ENCODE data around the gene RECK.
"Not testable (repeated sequence)": the region's sequence is repeated elsewhere in the genome, so short reads cannot be mapped to it uniquely, and the experiment has no call there.

The RECK gene

GRCh38 chr9:36074870-36075532 is 38.3 kb downstream of the RECK start:
- DNase-seq = peak in 1 of 2 donors; percentile 14

DNA sequence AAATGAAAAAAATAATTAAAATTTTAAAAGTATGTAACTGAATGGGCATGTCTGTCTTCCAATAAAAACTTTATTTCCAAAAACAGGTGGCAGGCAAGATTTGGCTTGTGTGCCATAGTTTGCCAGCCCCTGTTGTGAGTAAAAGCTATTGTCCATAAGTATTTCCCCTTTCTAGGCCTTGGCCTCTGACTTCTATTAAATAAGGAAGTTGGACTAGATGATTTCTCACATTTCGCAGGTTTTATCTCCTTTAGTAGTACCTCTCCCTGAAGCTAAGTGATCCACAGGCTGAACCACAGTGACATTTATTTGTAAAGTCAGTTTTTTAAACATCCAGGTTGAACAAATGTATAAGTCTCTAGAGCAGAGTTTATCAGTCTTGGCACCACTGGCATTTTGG is 41.3 kb downstream of the RECK start:
- DNase-seq = peak; percentile 42 to 47

GRCh38 chr9:36080519-36080918 is 43.8 kb downstream of the RECK start:
- no peak for DNase-seq

GRCh38 chr9:36082931-36083330 is 46.2 kb downstream of the RECK start:
- no peak for DNase-seq

- no peak for DNase-seq
Measured at GRCh38 chr9:36086442-36086841, 49.7 kb downstream of the RECK start.

GRCh38 chr9:36087054-36087453 is 50.3 kb downstream of the RECK start:
- not testable (repeated sequence) for DNase-seq

DNA sequence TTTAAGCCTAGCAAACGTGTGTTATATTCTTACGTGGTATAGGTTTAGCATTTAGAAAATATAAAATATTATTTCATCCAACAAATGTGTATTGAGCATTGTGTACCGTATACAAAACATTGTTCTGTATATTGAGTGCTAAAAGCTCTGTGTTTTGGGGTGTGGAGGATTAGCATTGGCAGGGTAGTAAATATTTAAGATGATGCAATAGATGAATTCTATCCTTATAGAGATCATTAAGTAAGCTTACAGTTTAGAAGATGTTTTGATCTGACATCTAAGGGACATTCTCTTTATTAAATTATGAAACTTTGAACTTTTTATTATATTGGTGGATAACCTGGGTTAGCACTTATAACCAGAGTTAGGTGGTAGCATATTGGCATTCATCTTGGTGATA is 51.3 kb downstream of the RECK start:
- DNase-seq = no peak

GRCh38 chr9:36091026-36091953 is 54.6 kb downstream of the RECK start:
- no peak for DNase-seq

DNA sequence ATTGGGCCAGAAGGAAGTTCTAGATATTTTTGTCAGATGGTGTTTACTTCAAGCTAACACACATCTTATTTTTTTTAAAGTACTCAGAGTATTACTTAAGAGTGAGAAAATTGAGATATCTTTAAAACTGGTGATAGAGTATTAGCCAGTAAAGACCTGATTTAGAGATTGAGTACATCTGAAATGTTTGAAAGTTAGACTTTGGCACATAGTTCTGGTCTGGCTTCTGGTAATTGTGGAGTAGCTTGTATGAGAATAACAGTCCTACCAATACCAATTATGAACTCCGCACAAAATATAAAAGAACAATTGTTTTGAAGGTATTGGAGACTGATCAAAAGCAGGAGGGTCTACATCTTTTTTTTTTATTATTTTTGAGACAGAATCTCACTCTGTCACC is 55.3 kb downstream of the RECK start:
- no peak for DNase-seq

DNA sequence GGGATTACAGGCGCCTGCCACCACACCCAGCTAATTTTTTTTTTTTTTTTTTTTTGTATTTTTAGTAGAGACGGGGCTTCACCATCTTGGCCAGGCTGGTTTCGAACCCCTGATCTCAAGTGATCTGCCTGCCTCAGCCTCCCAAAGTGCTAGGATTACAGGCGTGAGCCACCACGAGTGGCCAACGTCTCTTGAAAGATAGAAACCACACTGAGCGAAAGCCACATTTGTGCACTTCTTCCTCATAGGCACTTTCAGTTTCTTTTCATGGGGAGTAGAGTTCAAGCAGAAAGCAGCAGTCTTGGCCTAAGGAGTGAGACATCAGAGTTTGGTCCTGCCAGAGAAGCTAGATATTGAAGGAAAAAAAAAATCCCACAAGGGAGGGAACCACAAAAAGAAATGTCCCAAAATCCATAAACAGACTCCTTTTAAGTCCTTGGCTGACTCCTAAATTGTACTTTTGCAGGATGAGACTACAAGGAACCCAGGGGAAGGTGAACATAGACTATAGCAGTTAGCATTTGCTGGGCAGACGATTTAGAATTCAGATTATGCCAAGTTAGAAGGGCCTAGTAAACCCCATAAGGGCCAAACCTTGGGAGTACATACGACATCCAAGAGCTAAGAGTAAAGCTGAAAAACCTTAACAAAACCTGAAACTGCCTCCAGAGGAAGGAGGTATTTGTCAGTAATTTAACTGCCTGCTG is 55.9 kb downstream of the RECK start:
- peak; percentile 70 for DNase-seq

DNA sequence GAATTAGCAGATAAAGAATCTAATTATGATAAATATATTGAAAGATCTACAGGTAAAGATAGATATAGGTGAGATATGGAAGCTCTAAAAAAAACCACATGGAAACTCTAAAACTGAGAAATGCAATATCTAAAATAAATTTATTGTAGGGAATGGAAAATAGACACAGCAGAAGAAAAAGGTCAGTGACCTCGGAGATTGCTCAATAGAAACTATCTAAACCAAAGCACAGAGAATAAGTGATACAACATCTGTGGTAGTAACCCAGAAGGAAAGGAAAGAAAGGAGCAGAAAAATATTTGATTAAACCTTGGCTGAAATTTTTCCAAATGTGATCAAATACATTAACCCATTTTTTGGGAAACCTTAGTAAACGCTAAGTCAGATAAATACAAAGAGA is 56.7 kb downstream of the RECK start:
- no peak for DNase-seq

DNA sequence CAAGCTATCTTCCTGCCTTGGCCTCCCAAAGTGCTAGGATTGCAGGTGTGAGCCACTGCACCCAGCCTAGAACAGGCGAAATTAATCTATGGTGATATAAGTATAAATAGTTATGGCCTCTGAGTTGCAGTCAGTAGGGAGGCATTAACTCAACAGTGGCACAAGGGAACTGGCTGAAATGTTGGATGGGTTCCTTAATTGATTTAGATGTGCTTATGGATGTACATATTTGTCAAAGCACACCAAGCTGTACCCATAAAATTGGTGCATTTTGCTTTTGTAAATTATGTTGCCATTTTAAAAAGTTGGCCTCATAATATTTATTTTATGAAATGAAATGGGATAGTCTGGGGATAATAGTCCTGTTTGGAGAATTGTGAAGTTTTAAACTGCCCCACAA is 63.0 kb downstream of the RECK start:
- DNase-seq = no peak

DNA sequence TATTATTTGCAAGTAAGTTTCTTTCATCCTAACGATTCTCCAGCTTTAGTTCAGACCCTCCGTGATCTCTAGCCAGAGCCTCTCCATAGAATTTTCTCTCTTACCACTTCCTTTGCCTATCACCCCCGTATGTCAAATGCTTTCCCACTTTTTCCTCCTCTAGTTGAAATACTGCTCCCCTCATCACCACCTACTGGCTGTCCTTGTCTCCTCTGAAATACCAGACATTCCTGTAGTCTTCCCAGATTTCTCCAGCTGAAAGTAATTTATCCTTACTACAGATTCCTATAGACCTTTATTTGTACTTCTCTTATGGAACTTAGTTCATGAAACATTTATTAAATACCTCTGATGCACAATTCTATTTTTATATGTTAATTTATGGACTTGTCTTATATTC is 63.8 kb downstream of the RECK start:
- DNase-seq = no peak

- no peak for DNase-seq
Measured at GRCh38 chr9:36101916-36102741, 65.4 kb downstream of the RECK start.

DNA sequence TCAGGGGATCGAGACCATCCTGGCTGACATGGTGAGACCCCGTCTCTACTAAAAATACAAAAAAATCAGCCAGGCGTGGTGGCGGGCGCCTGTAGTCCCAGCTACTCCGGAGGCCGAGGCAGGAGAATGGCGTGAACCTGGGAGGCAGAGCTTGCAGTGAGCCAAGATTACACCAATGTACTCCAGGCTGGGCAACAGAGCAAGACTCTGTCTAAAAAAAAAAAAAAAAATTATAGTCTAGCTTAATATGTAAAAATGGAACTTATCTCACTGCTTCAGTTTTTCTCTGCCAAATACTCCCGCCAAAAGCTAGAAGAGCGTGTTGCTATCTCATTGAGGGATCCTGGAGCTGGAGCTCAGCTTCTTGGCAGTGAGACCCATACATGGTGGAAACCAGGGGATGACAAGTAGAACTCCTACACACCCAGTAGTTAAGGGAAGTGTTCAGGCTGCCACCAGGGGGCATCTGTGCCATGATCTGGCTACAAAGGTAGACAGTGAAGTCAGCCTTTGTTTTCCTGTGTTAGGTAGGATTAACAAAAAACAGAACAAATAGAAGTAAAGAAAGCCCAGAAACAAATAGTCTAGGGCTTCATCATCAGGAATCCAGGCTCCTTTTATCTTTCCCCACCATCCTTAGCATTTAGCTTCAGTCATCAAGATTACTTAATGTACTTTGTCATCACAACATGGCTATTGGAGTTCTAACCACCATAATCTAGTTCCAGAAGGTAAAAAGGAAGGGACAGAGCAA is 66.2 kb downstream of the RECK start:
- peak; percentile 75 to 88 for DNase-seq

GRCh38 chr9:36109071-36109470 is 72.4 kb downstream of the RECK start:
- DNase-seq = no peak

DNA sequence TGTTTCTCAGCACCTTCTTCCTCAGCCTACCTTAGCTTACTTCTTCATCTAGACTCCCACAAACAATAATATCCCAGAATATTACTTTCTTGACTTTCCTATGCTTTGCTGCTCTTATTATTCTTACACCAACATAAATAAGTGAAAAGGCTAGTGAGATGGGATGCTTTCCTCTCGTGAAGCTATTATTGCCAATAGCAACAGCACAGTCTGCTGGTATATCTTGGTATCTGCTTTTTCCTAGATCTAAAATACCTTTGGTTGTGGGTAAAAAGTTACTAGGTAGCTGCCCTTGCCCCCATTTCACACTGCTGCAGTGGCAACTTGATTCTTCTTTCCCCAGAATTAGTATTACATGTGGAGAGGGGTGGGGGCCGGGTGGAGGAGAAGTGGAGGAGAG is 73.7 kb downstream of the RECK start:
- DNase-seq = no peak

- no peak for DNase-seq
Measured at GRCh38 chr9:36112516-36112915, 75.8 kb downstream of the RECK start.

- DNase-seq = no peak
Measured at GRCh38 chr9:36113999-36114398, 77.3 kb downstream of the RECK start.

DNA sequence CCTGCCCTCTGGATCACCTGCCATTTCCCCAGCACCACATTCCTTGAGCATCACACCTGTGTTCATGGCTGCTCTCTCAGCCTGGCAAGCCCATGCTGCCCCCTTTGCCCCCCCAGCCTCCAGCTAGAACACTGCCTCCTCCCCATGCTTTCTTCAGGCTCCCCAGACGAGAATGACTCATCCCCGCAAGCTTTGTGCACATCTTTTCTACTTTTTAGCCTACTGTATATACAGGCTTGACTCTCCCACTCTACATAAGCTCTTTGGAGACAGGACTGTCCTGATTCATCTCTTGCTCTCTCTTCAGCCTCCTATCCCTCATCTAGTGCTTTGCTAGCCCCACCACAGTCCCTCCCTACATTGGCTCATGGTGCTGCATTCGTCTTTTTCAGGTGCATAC is 79.9 kb downstream of the RECK start:
- no peak for DNase-seq

DNA sequence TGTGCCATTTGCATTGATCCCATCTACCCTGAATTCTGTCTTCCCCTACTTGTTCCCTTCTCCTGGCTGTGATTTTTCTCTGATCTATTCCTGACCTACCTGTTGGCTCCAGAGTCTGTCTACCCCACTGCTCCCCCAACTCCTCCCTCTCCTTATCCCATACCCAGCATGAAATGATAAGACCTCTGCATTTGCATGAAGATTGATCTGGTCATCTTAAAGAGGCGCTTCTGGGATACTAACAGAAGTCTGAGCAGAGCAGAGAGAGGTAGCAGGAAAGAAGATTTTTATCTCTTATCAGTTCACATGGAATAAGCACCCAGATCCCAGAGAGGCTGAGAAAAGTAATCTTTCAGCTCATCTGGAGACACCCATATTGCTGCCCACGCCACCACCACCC is 81.5 kb downstream of the RECK start:
- DNase-seq = no peak

GRCh38 chr9:36118706-36119105 is 82.0 kb downstream of the RECK start:
- no peak for DNase-seq
